GM19240 (cell line): ENCODE results near the gene ASS1.

Experiments used
- DNase-seq: peaks from one replicate; pipeline ENCODE4 v3.0.0; 2011; ENCODE audit warnings: low spot score; ENCODE audit not compliant: insufficient read length

ASS1 gene

DNA sequence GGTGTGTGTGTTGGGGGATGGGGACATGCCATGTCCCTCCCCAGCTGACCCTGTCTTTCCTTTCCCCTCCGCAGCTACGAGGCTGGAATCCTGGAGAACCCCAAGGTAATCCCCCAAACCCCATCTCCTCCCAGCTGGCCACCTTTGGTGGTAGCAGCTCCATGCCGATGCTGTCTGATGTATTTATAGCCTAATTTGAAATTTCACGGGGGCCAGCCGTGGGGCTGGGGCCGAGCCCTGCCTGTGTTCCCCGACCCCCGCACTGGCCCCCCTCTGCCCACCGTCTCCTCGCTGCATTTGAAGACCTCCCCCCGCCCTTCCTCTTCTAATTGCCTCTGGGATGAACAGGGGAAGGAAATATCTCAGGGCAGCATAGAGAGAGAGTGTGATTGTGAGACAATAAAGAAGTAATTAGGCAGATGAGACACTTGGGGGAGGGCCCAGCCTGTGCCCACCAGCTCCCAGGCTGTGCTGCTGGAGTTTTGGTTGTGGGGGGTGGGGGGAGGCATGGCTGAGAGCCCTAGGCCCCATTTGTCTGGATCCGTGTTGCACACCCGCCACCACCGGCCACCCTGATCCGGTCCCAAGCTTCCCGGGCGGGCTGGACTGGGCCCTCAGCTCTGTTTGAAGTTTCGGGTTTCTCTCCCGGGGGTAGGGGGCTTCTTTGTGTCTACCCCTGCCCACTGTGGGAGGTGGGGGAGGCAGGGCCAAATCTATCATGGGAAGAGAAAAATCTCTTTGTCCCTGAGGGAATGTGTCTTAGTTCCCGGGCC is 26.8 kb downstream of the ASS1 start:
- DNase-seq, result no peak

DNA sequence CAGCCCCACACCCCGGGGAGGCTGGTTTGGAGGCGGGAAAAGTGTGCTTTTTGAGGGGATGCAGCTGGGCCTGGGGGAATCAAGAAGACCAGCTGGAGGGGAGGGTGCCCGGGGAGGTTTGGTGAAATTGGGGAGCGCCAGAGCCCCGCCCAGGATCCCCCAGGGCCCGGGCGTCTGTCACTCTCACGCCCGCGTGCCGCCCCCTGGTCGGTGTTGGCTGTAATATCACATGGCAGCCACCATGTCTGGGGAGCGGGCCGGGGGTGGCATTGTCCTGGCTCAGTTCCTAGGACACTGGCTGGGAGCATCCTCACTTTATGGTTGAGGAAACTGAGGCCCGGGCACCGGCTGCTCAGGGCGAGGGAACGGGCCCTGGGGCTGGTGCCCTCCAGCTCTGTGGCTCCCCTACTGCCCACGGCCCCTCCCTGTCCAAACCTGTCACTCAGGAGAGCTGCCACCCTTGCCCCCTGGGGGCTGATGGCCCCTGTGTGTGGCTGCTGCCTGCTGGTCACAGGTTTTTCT is 27.5 kb downstream of the ASS1 start:
- DNase-seq, result no peak

DNA sequence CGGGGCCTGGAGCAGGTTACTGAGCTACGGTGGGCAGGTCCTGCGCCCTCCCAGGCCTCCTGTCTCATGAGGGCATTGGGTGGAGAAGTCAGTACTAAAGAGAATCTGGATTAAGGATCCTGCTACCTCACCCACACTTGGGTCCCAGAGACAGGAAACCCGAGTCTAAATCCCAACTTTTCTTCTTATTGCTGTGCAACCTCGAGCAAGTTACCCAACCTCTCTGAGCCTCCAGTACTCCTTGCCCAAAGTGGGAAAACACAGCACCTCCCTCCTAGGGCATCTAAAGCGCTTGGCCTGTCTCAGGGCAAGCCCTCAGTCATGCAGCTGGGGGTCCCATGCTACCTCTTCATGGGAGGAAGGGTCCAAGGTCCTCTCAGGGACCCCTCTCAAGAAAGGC is 28.2 kb downstream of the ASS1 start:
- no peak for DNase-seq

DNA sequence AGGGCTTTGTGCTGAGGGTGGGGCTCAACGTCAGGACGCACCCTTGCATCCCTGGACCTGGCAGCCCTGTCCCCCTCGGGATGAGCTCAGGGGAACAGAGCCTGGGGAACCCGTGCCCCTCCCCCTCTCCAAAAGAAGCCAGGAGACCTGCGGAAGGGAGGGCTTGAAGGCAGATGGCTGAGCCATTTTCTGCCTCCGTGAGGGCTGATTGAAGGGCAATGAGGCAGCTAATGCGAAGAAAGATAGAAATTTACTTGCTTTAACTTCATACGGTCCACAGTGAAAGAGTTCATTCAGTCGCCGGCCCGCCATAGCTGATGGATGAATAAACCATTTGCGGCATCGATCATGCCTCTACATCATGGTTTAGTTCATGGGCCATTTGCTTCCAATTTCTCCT is 28.8 kb downstream of the ASS1 start:
- DNase-seq, result no peak

DNA sequence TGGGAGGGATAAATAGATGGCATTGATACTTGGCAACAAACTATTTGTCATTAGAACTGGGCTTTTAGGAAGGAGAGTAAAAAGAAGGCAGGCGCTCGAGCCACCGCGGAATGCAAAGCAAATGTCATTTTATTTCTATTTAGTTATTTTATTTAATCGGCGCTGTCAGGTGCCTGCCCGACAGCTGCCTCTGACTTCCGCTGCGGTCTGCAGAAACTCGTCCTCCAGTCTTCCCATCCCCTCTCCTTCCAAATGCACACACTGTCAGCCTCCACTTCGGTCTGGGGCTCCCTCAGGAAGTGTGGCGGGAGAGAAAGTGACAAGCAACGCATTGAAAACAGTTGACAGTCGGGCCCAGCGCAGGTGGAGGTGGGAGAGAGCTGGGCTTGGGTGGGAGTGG is 29.3 kb downstream of the ASS1 start:
- DNase-seq, result no peak

DNA sequence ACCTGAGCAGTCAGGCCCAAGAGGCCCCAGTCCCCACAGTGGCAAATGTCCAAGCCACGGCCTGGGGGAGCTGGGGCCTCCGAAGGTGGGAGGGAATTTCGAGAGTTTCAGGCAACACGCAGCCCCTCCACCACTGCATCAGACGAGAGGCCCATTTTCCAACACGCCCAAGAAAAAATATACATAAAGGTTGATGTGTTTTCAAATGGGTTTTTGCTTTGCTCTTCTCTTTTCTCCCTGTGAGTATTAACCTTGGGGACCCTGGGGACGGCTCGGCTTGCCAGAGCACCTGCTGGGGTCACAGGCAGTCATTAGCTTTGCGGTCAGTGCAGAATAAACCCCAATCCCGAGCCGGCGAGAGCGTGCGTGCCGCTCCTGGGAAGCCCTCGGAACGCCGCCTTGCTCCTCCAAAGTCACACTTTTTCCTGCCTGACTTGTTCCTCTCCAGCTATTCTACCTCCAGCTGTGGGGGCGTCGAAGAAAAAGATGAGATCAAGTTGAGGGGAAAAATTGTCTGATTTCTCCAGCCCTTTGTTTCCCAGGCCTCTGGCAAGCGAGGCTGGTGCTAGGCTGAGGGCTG is 31.5 kb downstream of the ASS1 start:
- no peak for DNase-seq

DNA sequence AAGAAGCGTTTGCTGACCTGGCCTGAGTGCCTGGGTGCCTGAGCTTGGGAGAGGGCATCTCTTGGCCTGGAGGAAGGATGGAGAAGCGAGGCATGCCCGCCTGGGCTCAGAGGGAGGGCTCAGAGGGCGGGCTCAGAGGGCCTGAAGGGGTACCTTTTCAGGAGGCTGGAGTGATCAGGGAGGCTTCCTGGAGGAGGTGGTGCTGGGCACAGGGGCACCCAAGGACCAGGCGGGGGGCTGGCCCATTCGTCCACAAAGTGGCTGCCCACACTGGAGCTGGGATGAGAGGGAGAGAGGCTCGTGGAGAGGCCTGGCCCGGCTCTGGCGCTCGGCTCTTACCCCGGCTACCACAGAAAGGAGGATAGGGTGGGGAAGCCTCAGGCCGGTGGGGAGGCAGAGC is 32.8 kb downstream of the ASS1 start:
- DNase-seq, result no peak

DNA sequence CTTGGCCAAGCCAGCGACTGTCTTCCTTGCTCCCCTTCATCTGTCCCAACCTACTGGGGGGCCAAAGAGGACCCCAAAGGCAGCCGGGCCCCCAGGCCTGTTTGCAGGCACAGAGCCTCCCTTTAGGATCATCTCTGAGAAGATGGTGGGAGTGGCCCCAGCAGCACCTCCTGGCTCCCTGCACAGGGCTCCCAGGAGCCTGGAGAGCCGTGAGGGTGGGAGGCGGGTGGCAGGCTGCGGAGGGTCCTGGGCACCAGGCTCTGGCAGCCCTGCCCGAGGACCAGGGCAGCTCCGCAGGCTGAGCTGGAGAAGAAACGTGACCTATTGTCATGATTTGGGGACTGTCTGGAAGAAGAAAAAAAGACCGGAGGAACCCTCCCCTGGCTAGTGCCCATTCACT is 33.4 kb downstream of the ASS1 start:
- DNase-seq, result no peak

DNA sequence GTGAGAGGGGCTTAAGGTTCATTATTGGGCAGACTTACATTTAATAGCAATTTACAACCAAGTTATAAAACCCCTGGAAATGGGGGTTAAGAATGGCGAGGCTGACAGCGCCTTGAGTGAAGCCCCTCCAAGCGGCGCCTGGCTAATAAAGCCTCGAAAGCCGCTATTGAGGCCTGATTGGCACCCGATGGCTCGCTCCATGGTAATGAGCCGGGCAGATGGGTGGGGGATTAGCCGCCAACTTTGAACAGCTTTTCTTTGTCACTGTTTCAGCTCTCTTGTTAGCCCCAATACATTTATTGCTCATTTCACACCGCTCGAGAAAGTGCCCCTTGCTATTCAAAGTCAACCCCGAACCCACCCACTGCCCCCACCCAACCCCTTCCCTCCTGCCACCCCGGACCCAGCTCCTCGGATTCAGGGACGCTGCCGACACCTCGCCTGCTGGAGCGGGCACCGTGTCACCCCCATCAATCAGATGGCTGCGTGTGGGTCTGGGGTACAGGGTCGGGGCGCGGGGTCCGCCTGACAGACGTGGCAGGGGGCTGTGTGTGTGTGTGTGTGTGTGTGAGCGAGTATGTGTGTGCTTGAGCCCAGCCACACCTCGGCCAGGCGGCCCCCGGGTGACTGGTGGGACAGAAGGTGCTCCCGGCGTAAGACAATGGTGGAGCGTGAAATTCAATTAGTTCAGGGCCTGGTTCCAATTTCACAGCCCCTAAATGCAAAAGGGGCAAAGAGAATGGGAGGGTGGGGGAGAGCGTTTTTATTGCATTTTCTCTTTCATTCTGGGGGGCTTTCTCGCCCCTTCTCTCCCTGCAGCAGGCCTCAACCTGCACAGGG is 34.2 kb downstream of the ASS1 start:
- DNase-seq, result no peak

DNA sequence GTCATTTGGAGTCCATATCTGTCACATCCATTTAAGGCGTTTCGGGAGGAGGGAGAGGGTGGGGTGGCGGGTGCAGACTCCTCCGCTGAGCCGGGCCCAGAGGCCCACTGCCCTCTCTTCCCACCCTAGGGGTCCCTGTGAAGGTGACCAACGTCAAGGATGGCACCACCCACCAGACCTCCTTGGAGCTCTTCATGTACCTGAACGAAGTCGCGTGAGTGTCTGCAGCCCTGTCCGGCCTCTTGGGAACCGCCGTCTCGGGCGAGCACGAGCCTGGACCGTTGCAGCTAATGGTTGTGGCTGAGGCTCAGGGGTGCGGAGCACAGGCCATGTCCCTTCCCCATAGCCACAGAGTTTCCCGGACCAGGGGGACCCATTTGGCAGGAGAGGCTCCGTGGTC is 34.8 kb downstream of the ASS1 start:
- DNase-seq, result no peak

DNA sequence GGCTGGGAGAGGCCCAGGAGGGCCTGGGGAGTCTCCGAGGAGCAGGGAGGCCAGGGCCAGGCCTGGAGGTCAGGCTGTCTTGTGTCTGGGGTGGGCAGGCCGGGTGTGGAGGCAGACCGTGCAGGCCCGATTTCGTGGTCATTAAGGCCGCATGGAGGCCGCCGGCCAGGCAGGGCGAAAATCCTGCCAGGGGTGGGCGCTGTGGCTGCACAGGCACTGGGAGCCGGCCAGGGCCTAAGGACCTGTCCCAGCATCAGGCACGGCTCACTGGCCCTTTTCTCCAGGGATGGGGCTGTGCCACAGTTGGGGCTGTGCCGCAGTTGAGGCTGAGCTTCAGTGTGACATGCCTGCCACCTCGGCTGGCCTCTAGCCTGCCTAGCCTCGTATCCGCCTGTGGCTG is 35.9 kb downstream of the ASS1 start:
- no peak for DNase-seq

DNA sequence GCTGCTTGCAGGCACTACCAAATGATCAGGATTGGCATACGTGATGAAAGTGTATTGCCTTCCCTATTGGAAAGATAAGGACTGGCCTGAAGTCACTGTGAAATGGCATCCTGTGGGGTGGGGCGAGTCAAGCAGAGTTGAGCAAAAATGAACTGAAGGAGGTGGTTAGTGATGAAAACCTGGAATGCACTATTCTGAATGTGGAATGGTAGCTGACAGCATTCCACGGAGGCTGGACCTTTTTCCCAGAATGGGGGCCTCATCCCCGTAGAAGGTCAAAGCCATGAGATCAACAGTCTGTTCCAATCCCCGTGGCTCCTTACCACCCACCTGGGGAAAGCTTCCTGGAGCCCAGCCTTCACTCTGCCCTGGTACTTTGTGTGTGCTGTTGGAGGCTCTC is 37.7 kb downstream of the ASS1 start:
- DNase-seq, result no peak

DNA sequence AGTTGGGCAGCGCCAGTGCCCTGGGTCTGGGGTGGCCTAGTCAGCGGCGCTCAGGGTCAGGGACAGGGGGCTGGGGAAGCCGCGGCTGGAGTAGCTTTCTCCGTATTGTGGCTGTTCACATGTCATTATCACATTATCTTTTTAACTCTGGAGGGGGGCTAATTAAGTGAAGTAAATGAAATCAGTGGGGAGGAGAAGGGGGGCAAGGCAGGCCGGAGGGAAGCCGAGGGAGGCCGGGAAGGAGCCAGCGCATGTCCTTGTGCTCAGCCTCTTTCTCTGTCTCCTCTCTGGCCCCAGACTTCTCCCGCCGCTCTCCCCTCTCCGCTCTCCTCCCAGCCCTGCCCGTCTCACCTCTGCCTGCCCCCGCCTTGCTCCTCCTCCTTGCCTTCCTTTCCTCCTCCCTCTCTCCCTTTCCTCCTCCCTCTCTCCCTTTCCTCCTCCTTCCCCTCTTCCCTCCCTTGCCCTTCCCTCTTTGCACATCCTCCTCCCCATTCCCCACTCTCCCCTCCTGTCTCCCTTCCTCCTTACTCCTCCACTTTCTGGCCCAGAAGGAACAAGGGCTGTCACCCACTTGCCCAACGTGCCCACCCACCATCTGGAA is 38.7 kb downstream of the ASS1 start:
- no peak for DNase-seq

DNA sequence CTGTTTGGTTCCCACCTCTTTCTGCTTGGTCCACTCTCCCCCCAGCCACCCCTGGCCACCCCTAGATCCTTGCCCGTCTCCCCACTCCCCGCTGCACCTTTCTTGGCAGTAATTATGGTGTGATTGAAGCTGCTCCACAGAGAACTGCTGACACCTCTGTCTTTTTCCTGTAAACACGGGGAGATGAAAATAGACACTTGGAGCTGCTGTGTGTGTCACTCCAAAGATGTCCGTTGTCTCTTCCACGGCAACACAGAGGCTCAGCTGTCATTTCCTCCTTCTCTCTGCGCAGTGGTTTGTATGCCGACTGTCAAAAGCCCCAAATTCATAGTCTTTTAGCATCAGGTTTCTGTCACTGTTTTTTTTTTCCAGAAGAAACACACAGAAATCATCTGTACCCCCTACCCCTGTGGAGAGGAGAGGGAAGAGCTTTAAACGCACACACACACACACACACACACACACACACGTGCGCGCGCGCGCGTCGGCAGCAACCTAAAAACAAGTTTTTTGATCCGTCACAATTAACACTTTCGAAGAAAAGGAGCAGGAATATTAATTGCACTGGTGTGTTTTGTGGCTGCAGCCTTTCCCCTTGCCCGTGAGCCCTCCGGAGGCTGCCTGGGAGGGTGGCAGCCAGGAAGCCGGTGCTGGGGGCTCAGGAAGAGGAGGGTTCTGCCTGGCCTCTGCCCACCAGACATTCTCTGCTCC is 39.8 kb downstream of the ASS1 start:
- DNase-seq, result no peak

DNA sequence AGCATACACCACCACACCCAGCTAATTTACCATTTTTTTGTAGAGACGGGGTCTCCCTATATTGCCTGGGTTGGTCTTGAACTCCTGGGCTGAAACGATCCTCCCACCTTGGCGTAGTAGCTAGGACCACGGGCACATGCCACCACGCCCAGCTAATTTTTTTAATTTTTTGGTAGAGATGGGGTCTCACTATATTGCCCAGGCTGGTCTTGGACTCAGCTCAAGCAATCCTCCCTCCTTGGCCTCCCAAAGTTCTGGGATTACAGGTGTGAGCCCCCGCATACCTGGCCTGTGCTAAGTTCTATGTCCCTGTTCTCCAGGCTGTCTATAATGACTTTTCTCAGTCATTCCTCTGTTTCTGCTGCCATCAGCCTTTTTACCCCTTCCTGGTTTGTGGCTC is 41.3 kb downstream of the ASS1 start:
- no peak for DNase-seq

DNA sequence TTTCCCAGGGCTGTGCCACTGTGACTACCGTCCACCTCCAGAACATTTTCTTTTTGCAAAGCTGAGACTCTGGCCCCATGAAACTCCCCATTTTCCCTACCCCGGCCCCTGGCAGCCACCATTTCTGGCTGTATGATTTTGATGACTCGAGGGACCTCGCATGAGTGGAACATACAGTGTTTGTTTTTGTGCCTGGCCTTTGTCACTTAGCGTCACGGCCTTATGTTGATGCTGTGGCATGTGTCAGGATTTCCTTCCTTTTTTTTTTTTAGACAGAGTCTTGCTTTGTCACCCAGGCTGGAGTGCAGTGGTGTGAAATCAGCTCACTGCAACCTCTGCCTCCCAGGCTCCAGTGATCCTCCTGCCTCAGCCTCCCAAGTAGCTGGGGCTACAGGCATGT is 42.7 kb downstream of the ASS1 start:
- DNase-seq, result no peak

DNA sequence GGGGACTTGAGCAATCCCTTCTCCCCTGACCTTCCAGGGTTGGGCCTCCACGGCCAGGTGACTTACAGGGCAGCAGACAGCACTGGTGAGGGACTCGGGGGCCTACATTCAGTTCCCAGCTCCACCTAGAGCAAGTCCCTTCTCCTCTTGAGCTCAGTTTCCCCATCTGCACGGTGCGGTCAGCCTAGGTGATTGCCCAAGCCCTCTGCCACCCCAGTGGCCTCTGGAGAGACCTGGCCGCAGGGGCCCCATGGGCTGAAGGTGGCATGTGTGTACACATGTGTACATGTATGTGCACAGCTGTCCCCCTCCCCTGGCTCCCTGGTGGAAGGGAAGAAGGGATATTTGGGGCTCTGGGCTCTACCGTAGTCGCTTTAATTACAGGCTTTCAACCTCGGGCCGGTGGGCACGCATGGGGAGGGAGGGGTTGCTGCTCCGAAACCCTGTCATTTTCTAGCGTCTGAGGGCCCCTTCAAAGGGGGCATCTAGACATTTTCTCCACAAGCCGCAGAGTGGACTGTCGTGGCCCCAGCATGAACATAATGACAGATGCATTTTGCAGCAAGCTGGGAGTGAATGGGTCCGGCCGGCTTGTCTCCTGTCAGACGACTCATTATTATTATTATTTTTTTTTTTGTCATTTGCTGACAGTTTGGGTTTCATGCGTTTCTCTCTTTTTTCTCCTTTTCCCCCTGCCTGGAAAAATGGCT is 44.0 kb downstream of the ASS1 start:
- no peak for DNase-seq

DNA sequence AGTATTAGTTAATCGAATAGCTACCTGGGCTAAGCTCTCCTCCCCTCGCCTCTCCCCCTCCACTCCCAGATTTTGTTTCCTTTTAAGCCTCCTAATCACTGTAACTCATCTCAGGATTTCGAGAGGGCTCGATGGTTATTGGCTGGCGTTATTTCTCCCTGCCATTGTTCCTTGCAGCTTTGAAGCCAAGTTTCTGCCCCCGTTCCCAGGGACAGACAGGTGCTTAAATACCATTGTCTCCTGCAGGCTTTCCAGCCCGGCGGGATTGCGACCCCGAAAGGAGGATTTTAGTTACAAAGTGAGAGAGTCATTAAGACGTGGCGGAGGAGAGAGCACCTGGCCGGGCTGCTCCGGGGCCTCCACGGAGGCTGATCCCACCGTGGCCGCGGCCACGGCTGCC is 46.2 kb downstream of the ASS1 start:
- DNase-seq, result no peak

DNA sequence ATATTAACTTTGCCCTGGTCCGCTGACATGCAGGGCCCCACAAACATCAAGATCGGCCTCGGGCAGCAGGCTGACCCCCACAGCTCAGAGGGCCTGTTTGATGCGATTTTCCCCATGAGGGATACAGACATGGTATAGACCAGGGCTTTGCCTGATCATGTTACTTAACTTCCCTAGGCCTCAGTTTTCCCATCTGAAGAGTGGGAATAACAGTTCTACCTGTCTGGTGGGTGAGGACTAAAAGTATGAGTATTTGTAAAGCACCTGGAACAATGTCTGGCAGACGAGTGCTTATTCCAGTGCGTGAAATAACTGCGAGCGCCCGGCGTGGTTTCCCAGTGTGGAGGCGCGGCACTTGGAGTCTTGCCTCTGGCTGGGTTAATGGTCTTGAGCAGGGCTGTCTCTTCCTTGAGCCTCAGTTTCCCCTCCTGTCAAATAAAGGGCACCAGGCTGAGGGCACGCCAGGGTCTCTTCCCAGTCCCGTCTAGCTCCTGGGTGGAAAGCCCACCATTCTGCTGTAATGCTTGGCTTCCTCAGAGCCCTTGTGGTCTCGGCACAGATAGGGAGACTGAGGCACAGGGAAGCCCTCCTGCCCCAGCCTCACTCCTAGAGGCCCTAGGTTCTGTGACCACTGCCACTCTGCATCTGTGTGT is 47.2 kb downstream of the ASS1 start:
- DNase-seq, result no peak

DNA sequence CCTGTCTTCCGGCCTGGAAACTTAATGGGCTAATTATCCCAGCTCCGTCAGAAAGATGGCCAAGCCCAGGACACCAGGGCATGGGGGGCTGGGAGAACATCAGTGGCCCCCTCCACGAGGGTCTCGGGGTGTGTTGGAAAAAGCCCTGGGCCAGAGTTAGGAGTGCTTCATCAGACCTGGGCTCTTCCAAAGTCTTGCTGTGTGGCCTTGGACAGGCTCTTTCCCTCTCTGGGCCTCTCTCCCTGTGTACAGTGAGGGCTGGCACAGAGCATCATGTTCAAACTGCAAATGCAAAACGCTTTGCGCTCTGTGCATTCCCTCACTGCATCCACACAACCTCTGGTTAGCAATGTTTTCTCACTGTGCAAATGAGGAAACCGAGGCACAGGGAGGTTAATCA is 48.3 kb downstream of the ASS1 start:
- no peak for DNase-seq
